H9 (cell line): ENCODE data around the gene PLA2G2F. TPM values are rescaled to one million over a fixed set of nuclear protein-coding genes. Genes with fewer than 3 reads are reported as not detected.

Experiments
- DNase-seq: peaks from one replicate; pipeline ENCODE4 v3.0.0-alpha.2; 2017
- H2AFZ ChIP-seq: one replicate; pipeline ENCODE4 v1.6.1; 2013; ENCODE audit warnings: mild to moderate bottlenecking, low read length, control low read depth, moderate library complexity
- H2AK5ac ChIP-seq: 2 replicates; pipeline ENCODE4 v1.6.1; 2013; ENCODE audit warnings: low read length, control low read depth, mixed read lengths; ENCODE audit not compliant: insufficient read length
- H2BK120ac ChIP-seq: one replicate; pipeline ENCODE4 v1.6.1; 2013; ENCODE audit warnings: low read depth, mild to moderate bottlenecking, low read length, control low read depth, inconsistent platforms; ENCODE audit not compliant: poor library complexity, severe bottlenecking
- H2BK12ac ChIP-seq: 2 replicates; pipeline ENCODE4 v1.6.1; 2013; ENCODE audit warnings: low read length, control low read depth, mixed read lengths, low read depth; ENCODE audit not compliant: insufficient read length
- H2BK15ac ChIP-seq: 2 replicates; pipeline ENCODE4 v1.6.1; 2013; ENCODE audit warnings: low read depth, low read length, control low read depth
- H2BK20ac ChIP-seq: one replicate; pipeline ENCODE4 v1.6.1; 2013; ENCODE audit warnings: low read depth, mild to moderate bottlenecking, low read length, control low read depth, inconsistent platforms; ENCODE audit not compliant: poor library complexity, severe bottlenecking
- H2BK5ac ChIP-seq: 2 replicates; pipeline ENCODE4 v1.6.1; 2013; ENCODE audit warnings: low read length, control low read depth, mixed read lengths; ENCODE audit not compliant: insufficient read length
- H3K14ac ChIP-seq: 2 replicates; pipeline ENCODE4 v1.6.1; 2013; ENCODE audit warnings: low read length, control low read depth; ENCODE audit not compliant: insufficient read depth
- H3K18ac ChIP-seq: 2 replicates; pipeline ENCODE4 v1.6.1; 2013; ENCODE audit warnings: low read depth, mild to moderate bottlenecking, mixed read lengths, low read length, control low read depth; ENCODE audit not compliant: insufficient read length
- H3K23ac ChIP-seq: 2 replicates; pipeline ENCODE4 v1.6.1; 2013; ENCODE audit warnings: low read length, control low read depth, mixed read lengths, low read depth; ENCODE audit not compliant: insufficient read length
- H3K23me2 ChIP-seq: 2 replicates; pipeline ENCODE4 v1.6.1; 2013; ENCODE audit warnings: low read depth, mild to moderate bottlenecking, mixed read lengths, low read length, control low read depth; ENCODE audit not compliant: insufficient read length, poor library complexity, severe bottlenecking
- H3K27ac ChIP-seq: 2 replicates; pipeline ENCODE4 v1.5.1; 2013; ENCODE audit warnings: low read length, control low read depth, mixed read lengths, low read depth; ENCODE audit not compliant: insufficient read length
- H3K27me3 ChIP-seq: 2 replicates; pipeline ENCODE4 v1.6.1; 2013; ENCODE audit warnings: low read length, control low read depth, inconsistent platforms; ENCODE audit not compliant: insufficient read depth
- H3K4ac ChIP-seq: 2 replicates; pipeline ENCODE4 v1.6.1; 2013; ENCODE audit warnings: low read depth, mild to moderate bottlenecking, control low read depth, inconsistent platforms, low read length, moderate library complexity
- H3K4me1 ChIP-seq: 2 replicates; pipeline ENCODE4 v1.6.1; 2013; ENCODE audit warnings: low read length, control low read depth, inconsistent platforms; ENCODE audit not compliant: insufficient read depth
- H3K4me2 ChIP-seq: 2 replicates; pipeline ENCODE4 v1.6.1; 2013; ENCODE audit warnings: low read length, control low read depth, mixed read lengths; ENCODE audit not compliant: insufficient read length, insufficient read depth
- H3K56ac ChIP-seq: 2 replicates; pipeline ENCODE4 v1.6.1; 2013; ENCODE audit warnings: low read depth, mild to moderate bottlenecking, mixed read lengths, low read length, control low read depth; ENCODE audit not compliant: insufficient read length
- H3K79me1 ChIP-seq: 2 replicates; pipeline ENCODE4 v1.6.1; 2013; ENCODE audit warnings: low read depth, mild to moderate bottlenecking, moderate library complexity, low read length, control low read depth, inconsistent platforms; ENCODE audit not compliant: insufficient read depth, poor library complexity, severe bottlenecking
- H3K79me2 ChIP-seq: 2 replicates; pipeline ENCODE4 v1.6.1; 2013; ENCODE audit warnings: low read length, control low read depth, inconsistent platforms; ENCODE audit not compliant: insufficient read depth
- H3K9ac ChIP-seq: 2 replicates; pipeline ENCODE4 v1.6.1; 2013; ENCODE audit warnings: low read length, control low read depth, mixed read lengths; ENCODE audit not compliant: insufficient read length; ENCODE audit errors: extremely low read depth
- H3K9me3 ChIP-seq: one replicate; pipeline ENCODE4 v1.6.1; 2013; ENCODE audit warnings: low read depth, low read length, inconsistent platforms; ENCODE audit not compliant: control insufficient read depth
- H3T11ph ChIP-seq: one replicate; pipeline ENCODE4 v1.6.1; 2013; ENCODE audit warnings: mild to moderate bottlenecking, low read length, control low read depth, inconsistent platforms
- H4K20me1 ChIP-seq: one replicate; pipeline ENCODE4 v1.6.1; 2013; ENCODE audit not compliant: control insufficient read depth, insufficient read length, insufficient read depth
- H4K5ac ChIP-seq: 2 replicates; pipeline ENCODE4 v1.6.1; 2013; ENCODE audit warnings: low read depth, mild to moderate bottlenecking, mixed read lengths, low read length, control low read depth; ENCODE audit not compliant: insufficient read length
- H4K8ac ChIP-seq: replicated peaks from 2 replicates; pipeline ENCODE4 v1.6.1; 2013; ENCODE audit warnings: low read length, control low read depth, mixed read lengths, low read depth; ENCODE audit not compliant: insufficient read length
- H4K91ac ChIP-seq: 2 replicates; pipeline ENCODE4 v1.6.1; 2013; ENCODE audit warnings: low read depth, mild to moderate bottlenecking, moderate library complexity, mixed read lengths, low read length, control low read depth; ENCODE audit not compliant: insufficient read length
- H3K27ac Mint-ChIP-seq, 3 experiments: 2 replicates in 2 of 3; 3 replicates in 1 of 3; pipeline ENCODE4 v1.8.0; 2020 to 2021; ENCODE audit warnings: mixed read lengths in 3 of 3, mild to moderate bottlenecking in 1 of 3, moderate library complexity in 1 of 3
- H3K27me3 Mint-ChIP-seq: 2 replicates; pipeline ENCODE4 v1.8.0; 2021; ENCODE audit warnings: low read depth, mild to moderate bottlenecking, moderate library complexity, mixed read lengths
- H3K36me3 Mint-ChIP-seq, 3 experiments: 2 replicates in 2 of 3; 3 replicates in 1 of 3; pipeline ENCODE4 v1.8.0; 2020 to 2021; ENCODE audit warnings: low read depth in 3 of 3, mixed read lengths in 3 of 3; ENCODE audit not compliant: insufficient read depth in 1 of 3
- H3K4me1 Mint-ChIP-seq, 2 experiments: 2 replicates each; pipeline ENCODE4 v1.8.0; 2020; ENCODE audit warnings: mixed read lengths in 2 of 2
- H3K4me3 Mint-ChIP-seq, 2 experiments: 2 replicates in 1 of 2; 3 replicates in 1 of 2; pipeline ENCODE4 v1.8.0; 2020 to 2021; ENCODE audit warnings: mild to moderate bottlenecking in 2 of 2, mixed read lengths in 2 of 2, moderate library complexity in 1 of 2
- H3K9me3 Mint-ChIP-seq, 2 experiments: 2 replicates in 1 of 2; 3 replicates in 1 of 2; pipeline ENCODE4 v1.8.0; 2020; ENCODE audit warnings: mild to moderate bottlenecking in 2 of 2, mixed read lengths in 2 of 2, moderate library complexity in 1 of 2
- CTCF ChIP-seq: fragments of 200-600 bp; sonication (generic); conservative IDR thresholded peaks from 3 replicates; pipeline ENCODE4 v1.8.0; 2021; ENCODE audit warnings: antibody characterized with exemption, mild to moderate bottlenecking
- WGBS: extraction: QIAGEN DNeasy Blood & Tissue Kit; methylation state at CpG from one replicate; pipeline ENCODE4 v1.1.7; 2013; ENCODE audit warnings: missing lambda C conversion rate, low lambda C conversion rate, mixed read lengths; ENCODE audit not compliant: insufficient read length; ENCODE audit errors: extremely low coverage; 5-methylcytosine and 5-hydroxymethylcytosine counted together
- total RNA-seq: library from RNA; stranded (reverse); gene quantifications from 2 replicates; pipeline ENCODE4 v1.2.1, GENCODE V29; 2021

The PLA2G2F gene
- total RNA-seq, 1 experiment from 2014 or later: not detected

GRCh38 chr1:20189664-20190063 lies 50.5 kb downstream of the PLA2G2F start:
- H3K4ac ChIP-seq: no peak overlapping the region
- no peaks in the 10 kb centered on the region for H4K20me1 ChIP-seq
- no peak overlapping the region for H4K5ac ChIP-seq
- no peak overlapping the region for H2BK120ac ChIP-seq
- H2AFZ ChIP-seq: no peak overlapping the region
- Mint-ChIP-seq H3K4me3 (no peak overlapping the region), H3K4me1 (peaks cover 25 to 26% of the 10 kb centered on the region in 2 experiments), H3K27ac (no peak overlapping the region), H3K27me3 (peaks cover 75% of the 10 kb centered on the region), H3K36me3 (no peaks in the 10 kb centered on the region; a peak in 1 of 7 replicates), H3K9me3 (peaks cover 0 to 3% of the 10 kb centered on the region in 2 experiments; a peak in 3 of 5 replicates)
- no peaks in the 10 kb centered on the region for H3K79me1 ChIP-seq
- H3K23ac ChIP-seq: no peak overlapping the region
- no peaks in the 10 kb centered on the region for H3K9me3 ChIP-seq
- H2BK20ac ChIP-seq: no peak overlapping the region
- no peak overlapping the region for H3K27ac ChIP-seq
- H3K18ac ChIP-seq: no peak overlapping the region
- 0 out of 2 replicates have a peak, but pooled peaks cover 3% of the 10 kb centered on the region for H3K4me1 ChIP-seq
- H2BK15ac ChIP-seq: no peak overlapping the region
- no peak overlapping the region for H2BK12ac ChIP-seq
- peaks cover 6% of the 10 kb centered on the region for H3K23me2 ChIP-seq
- H3T11ph ChIP-seq: no peak overlapping the region
- H3K14ac ChIP-seq: no peak overlapping the region
- no CpG with 5 or more reads among the region's 4 CpGs for WGBS
- no peak for DNase-seq
- H3K9ac ChIP-seq: no peak overlapping the region
- no peak overlapping the region for H3K4me2 ChIP-seq
- no peak for TF ChIP-seq CTCF
- H3K27me3 ChIP-seq: no peaks in the 10 kb centered on the region; the same call in 1 of the 2 replicates
- H3K56ac ChIP-seq: no peak overlapping the region
- no peak overlapping the region for H2BK5ac ChIP-seq
- no peak overlapping the region for H2AK5ac ChIP-seq
- no peak overlapping the region for H4K8ac ChIP-seq
- H4K91ac ChIP-seq: no peak overlapping the region
- H3K79me2 ChIP-seq: no peaks in the 10 kb centered on the region
